ENCODE results near the gene LIN37.

DNA sequence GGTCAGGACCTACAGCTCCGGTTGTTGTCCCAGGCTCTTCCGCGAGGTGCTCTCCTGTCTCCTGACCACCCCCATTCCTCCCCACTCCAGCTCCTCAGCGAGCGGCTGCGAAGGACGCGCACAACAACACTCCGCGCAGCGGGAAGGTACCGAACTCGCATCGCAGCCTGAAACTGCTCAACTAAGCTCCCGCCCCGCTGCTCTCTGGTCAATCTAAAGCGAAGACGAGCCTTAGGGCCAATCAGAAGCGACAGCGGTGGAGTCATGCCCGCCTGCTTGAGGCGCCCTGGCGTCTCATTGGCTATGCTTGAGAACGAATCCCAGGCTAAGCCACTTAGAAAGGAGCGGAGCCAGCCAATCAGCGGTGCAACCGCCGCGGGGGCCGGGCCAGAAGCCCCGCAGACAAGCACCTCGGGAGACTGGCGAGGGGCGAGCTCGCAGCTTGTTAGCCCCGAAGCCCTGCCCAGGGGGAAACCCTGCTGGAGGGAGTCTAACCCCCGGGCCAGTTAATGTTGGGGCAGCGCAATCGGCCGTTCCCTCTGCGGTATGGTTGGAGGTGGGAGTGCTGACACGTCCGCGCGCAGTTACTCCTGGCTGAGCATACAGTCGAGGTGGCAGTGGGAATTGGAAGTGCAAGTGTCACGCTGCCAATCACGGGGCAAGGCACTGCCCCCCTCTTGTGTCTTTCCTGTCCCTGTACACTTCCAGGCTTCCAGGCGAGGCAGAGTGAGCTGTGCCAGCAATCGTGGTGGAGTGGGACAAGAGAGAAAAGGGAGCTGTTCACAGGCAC lies 46.0 kb upstream of the LIN37 start:
- TF ChIP-seq, protein P1, sequence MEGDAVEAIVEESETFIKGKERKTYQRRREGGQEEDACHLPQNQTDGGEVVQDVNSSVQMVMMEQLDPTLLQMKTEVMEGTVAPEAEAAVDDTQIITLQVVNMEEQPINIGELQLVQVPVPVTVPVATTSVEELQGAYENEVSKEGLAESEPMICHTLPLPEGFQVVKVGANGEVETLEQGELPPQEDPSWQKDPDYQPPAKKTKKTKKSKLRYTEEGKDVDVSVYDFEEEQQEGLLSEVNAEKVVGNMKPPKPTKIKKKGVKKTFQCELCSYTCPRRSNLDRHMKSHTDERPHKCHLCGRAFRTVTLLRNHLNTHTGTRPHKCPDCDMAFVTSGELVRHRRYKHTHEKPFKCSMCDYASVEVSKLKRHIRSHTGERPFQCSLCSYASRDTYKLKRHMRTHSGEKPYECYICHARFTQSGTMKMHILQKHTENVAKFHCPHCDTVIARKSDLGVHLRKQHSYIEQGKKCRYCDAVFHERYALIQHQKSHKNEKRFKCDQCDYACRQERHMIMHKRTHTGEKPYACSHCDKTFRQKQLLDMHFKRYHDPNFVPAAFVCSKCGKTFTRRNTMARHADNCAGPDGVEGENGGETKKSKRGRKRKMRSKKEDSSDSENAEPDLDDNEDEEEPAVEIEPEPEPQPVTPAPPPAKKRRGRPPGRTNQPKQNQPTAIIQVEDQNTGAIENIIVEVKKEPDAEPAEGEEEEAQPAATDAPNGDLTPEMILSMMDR (IDR thresholded peaks at IDR 0.05; ENCODE audit: low read depth, low read length): no peak
- TF ChIP-seq EZH2phosphoT487 (IDR thresholded peaks at IDR 0.05; ENCODE audit: low read depth): no peak
